Epithelial cell of proximal tubule (primary cell): Measurements from ENCODE around the gene KCNMB4. TPM values are rescaled to one million over a fixed set of nuclear protein-coding genes. Genes with fewer than 3 reads are reported as not detected.

Experiments used
- DNase-seq: peaks from one replicate; pipeline ENCODE4 v3.0.0-alpha.2; 2011; ENCODE audit warnings: low read depth
- H3K4me3 ChIP-seq: 2 replicates; pipeline ENCODE4 v1.5.1; 2011; ENCODE audit warnings: low read depth, mild to moderate bottlenecking, low read length
- total RNA-seq: library from RNA; depleted of rRNA; stranded (reverse); fragments of >200 nt; gene quantifications from 2 replicates; pipeline ENCODE4 v1.2.3, GENCODE V29; 2015
- TF ChIP-seq, protein P1 (sequence below): conservative IDR thresholded peaks from 2 replicates; pipeline ENCODE4 v1.5.1; 2012; ENCODE audit warnings: low read depth, mild to moderate bottlenecking, low read length

KCNMB4 gene, protein sequence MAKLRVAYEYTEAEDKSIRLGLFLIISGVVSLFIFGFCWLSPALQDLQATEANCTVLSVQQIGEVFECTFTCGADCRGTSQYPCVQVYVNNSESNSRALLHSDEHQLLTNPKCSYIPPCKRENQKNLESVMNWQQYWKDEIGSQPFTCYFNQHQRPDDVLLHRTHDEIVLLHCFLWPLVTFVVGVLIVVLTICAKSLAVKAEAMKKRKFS
- total RNA-seq, result 0.51 and 0.98 TPM in 2 replicates

DNA sequence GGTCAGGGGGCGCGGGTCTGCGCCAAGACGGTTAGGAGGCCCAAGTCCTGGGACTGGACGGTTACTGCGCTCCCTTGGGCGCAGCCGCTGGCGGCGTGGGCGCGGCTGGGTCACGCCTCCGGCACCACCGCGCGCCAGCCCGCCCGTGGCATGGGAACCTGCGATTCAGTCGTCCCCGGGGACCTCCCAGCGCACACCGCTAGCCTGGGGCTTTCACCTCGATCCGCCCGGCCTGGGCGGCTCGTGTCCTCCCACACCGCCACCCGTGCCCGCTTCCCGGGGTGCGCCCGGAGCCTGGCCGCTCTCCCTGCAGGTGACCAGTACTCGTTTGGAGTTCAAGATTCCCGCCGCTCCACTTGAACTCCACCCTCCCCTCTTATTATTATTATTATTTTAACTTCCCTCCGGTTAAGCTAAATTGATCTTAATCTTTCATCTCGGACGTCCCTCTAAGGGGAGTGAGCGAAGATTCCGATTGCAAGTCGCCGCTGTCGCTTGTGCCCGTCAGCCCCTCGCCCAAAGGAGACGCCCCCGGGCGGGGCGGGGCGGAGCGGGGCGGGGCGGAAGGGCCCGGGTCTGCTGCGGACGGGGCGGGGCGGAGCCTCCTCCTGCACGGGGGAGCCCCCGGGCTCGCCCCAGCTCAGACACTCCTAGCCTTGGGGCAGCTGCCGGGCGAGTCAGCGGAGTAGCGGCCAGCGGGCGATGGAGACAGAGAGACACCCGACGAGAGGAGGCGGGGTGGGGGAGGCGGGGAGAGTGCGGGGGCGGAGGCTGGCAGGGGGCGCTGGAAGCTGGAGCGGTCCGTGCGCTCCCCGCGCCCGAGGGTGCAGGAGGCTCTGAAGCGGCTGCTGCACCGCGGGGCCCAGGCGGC, at the start of gene KCNMB4:
TSS of gene KCNMB4 (plus strand) at position 643 of the 871 bp plus-strand sequence. CDS start 445 bp downstream, outside the sequence.
- H3K4me3 ChIP-seq, result peak within 1 kb of the TSS; percentile 66
- DNase-seq, result no peak

DNA sequence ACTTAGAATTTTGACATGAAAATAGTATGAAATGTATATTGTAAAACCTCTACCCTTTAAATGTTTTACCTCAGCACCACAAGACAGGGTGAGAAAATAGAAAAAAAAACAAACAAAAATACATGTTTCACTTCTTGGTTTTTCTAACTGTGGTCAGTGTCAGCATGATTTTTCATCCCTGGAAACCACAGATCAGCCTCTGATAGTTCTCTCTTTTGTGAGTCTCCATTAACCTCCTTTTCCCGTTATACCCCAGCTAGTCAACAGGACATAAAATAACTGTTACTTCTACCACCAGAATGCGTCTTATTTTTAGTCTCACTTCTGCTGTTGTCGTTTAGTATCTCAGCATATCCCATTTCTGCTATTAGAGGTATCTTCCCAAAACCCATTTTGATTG, 48.3 kb upstream of the KCNMB4 start:
- no peak for DNase-seq
- H3K4me3 ChIP-seq, result no peak overlapping the region
- TF ChIP-seq, protein P1, sequence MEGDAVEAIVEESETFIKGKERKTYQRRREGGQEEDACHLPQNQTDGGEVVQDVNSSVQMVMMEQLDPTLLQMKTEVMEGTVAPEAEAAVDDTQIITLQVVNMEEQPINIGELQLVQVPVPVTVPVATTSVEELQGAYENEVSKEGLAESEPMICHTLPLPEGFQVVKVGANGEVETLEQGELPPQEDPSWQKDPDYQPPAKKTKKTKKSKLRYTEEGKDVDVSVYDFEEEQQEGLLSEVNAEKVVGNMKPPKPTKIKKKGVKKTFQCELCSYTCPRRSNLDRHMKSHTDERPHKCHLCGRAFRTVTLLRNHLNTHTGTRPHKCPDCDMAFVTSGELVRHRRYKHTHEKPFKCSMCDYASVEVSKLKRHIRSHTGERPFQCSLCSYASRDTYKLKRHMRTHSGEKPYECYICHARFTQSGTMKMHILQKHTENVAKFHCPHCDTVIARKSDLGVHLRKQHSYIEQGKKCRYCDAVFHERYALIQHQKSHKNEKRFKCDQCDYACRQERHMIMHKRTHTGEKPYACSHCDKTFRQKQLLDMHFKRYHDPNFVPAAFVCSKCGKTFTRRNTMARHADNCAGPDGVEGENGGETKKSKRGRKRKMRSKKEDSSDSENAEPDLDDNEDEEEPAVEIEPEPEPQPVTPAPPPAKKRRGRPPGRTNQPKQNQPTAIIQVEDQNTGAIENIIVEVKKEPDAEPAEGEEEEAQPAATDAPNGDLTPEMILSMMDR, result no peak

More for the DNA sequence above, at the start of gene KCNMB4:
- TF ChIP-seq, protein P1, result no peak

DNA sequence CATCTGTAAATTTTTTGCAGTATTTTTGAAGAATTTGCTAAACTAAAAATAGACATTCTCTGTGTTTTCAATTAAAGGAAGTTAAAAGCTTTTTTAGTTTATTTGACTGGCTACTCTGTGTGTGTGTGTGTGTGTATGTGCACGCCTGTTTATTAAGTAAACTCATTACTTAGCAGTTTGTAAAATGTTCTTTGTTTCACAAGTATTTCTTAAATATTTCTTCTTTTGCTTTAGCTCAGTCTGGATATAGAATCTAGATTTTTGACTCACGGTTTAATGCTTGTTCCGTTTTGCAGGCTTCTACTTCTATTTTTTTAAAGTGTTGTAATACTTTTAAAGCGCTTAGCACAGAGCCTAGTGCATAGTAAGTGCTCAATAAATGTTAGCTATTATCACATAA, 46.5 kb upstream of the KCNMB4 start:
- no peak for DNase-seq
- no peak overlapping the region for H3K4me3 ChIP-seq
- TF ChIP-seq, protein P1, result no peak

DNA sequence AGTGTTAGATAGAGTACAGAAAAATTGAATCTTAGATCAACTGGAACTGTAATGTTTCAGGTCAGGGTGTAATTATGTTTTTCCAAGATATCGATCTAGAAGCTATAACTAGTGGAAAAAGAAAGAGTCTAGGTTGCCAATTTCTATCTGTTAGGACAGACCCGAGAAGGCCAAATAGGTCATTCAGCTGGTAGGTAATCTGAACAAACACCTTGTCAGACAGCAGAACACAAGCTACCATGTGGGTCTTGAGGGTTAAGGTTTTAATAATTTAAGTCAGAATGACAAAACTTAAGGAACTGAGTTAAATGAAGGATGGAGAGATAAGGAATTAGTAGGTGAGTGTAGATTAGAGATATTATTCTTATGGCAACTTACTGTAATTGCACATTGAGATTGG, 44.9 kb upstream of the KCNMB4 start:
- TF ChIP-seq, protein P1, result no peak
- no peak overlapping the region for H3K4me3 ChIP-seq
- DNase-seq, result no peak

DNA sequence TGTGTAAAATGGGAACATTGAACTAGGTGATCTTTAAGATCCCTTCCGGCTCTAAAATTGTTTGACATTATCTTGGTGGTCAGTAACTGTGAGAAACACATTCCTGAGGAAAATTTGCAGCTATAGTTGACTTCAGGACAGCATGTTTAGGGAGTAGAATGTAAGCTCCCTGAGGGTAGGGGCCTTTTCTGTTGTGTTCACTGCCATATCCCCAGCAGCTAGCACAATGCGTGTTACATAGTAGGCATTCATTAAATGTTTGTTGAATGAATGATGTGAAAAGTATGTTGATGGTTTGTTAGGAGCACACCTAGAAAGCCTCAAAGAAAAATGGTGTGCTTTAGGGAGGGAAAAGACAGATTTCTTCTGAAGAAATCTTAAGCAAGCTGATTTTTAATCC, 38.5 kb upstream of the KCNMB4 start:
- H3K4me3 ChIP-seq, result no peak overlapping the region
- TF ChIP-seq, protein P1, result no peak
- DNase-seq, result no peak

DNA sequence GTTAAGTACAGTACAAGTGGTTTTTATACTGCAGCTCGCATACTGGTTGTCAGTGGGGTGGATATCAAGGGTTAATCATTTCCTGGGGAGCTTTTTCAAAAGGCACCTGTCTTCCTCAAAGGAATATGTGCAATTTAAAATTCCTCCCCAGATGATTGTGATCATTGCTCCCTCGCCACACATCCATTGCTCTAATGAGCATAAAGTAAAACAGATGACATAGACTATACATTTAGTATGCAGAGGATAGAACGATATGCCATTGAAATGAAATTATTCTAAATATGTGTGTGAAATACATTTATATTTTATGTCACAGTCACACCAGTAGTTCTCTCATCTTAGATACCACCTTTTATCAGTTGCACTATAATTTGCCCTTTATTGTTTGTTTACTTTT, 36.4 kb upstream of the KCNMB4 start:
- H3K4me3 ChIP-seq, result no peak overlapping the region
- DNase-seq, result no peak
- TF ChIP-seq, protein P1, result no peak
